Osteoblast (primary cell): Measurements from ENCODE around the gene ACTR1A. TPM values are rescaled to one million over a fixed set of nuclear protein-coding genes. Genes with fewer than 3 reads are reported as not detected.

Experiments used
- DNase-seq: peaks from one replicate; pipeline ENCODE4 v3.0.0; 2011; ENCODE audit warnings: low spot score, mixed read lengths; ENCODE audit not compliant: insufficient read length; ENCODE audit errors: missing footprints
- H2AFZ ChIP-seq: 2 replicates; pipeline ENCODE4 v1.6.0; 2011; ENCODE audit warnings: mild to moderate bottlenecking, low read length
- H3K27ac ChIP-seq: 2 replicates; pipeline ENCODE4 v1.5.1; 2011; ENCODE audit warnings: mild to moderate bottlenecking, low read depth, low read length, moderate library complexity
- H3K27me3 ChIP-seq: 2 replicates; pipeline ENCODE4 v1.6.0; 2012; ENCODE audit warnings: mild to moderate bottlenecking, control low read depth, inconsistent platforms, low read length, moderate library complexity; ENCODE audit not compliant: insufficient read depth
- H3K36me3 ChIP-seq: 2 replicates; pipeline ENCODE4 v1.5.1; 2011; ENCODE audit warnings: mild to moderate bottlenecking, low read length, control low read depth, moderate library complexity; ENCODE audit not compliant: insufficient read depth
- H3K4me1 ChIP-seq: 2 replicates; pipeline ENCODE4 v1.5.1; 2011; ENCODE audit warnings: mild to moderate bottlenecking, low read length, control low read depth, moderate library complexity; ENCODE audit not compliant: insufficient read depth
- H3K4me2 ChIP-seq: 2 replicates; pipeline ENCODE4 v1.6.0; 2011; ENCODE audit warnings: mild to moderate bottlenecking, low read length; ENCODE audit not compliant: insufficient read depth
- H3K4me3 ChIP-seq: fragments of 200-600 bp; sonication (generic); 3 replicates; pipeline ENCODE4 v1.5.1; 2012; ENCODE audit warnings: mild to moderate bottlenecking, low read length, inconsistent platforms; ENCODE audit not compliant: insufficient read depth
- H3K79me2 ChIP-seq: 2 replicates; pipeline ENCODE4 v1.6.0; 2012; ENCODE audit warnings: mild to moderate bottlenecking, low read length, control low read depth, inconsistent platforms; ENCODE audit not compliant: insufficient read depth
- H3K9me3 ChIP-seq: 2 replicates; pipeline ENCODE4 v1.5.1; 2011; ENCODE audit warnings: low read depth, low read length, control low read depth
- H4K20me1 ChIP-seq: 2 replicates; pipeline ENCODE4 v1.6.0; 2012; ENCODE audit warnings: mild to moderate bottlenecking, low read length, control low read depth; ENCODE audit not compliant: insufficient read depth
- total RNA-seq: library from RNA; depleted of rRNA; stranded (reverse); fragments of >200 nt; gene quantifications from 2 replicates; pipeline ENCODE4 v1.2.3, GENCODE V29; 2012
- TF ChIP-seq, protein P1 (sequence below): IDR thresholded peaks from 2 replicates; pipeline ENCODE4 v1.5.1; 2011; ENCODE audit warnings: mild to moderate bottlenecking, low read depth, low read length, moderate library complexity; ENCODE audit errors: extremely low read depth

The ACTR1A gene
- total RNA-seq, 1 donor, result 105 TPM

DNA sequence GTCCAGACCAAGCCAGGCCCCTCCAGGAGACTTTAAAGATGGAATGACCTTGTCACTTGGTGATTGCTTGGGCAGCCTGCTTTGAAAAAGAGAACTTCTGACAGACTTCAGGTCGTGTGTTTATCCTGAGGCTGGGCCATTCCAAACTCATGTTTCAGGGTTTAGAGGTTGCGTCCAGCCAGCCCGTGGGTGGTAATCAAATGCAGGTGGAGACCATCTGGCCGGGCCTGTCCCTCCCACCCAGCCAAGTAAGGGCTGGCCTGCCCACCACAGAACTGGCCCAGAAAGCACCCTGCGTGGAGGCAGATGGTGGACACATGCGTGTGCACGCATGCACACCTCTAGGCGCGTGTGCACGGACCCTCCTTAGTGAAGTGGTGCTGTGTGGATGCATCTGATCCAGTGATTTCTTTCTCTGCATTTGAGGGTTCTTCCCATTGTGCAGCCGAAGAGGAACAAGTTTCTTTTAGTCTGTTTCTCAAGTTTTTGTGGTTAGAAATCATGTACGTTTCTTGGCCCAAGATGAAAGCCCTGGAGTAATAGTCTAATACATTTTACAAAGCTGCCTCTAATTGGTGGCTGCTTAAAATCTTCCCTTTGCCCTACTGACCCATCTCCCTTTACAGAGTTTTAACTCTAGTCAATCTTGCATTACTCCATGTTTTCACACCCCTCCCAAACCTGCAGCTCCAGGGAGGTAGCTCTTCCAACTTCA, 44.3 kb upstream of the ACTR1A start:
- H3K9me3 ChIP-seq, result no peaks in the 10 kb centered on the region
- DNase-seq, result no peak
- peaks cover 13% of the 10 kb centered on the region for H3K4me1 ChIP-seq
- peaks cover 30% of the 10 kb centered on the region for H4K20me1 ChIP-seq
- no peaks in the 10 kb centered on the region for H3K27me3 ChIP-seq
- TF ChIP-seq, protein P1, sequence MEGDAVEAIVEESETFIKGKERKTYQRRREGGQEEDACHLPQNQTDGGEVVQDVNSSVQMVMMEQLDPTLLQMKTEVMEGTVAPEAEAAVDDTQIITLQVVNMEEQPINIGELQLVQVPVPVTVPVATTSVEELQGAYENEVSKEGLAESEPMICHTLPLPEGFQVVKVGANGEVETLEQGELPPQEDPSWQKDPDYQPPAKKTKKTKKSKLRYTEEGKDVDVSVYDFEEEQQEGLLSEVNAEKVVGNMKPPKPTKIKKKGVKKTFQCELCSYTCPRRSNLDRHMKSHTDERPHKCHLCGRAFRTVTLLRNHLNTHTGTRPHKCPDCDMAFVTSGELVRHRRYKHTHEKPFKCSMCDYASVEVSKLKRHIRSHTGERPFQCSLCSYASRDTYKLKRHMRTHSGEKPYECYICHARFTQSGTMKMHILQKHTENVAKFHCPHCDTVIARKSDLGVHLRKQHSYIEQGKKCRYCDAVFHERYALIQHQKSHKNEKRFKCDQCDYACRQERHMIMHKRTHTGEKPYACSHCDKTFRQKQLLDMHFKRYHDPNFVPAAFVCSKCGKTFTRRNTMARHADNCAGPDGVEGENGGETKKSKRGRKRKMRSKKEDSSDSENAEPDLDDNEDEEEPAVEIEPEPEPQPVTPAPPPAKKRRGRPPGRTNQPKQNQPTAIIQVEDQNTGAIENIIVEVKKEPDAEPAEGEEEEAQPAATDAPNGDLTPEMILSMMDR, result no peak
- H3K27ac ChIP-seq, result no peak overlapping the region
- peaks cover 7% of the 10 kb centered on the region for H3K79me2 ChIP-seq
- H3K4me3 ChIP-seq, result no peak overlapping the region
- peaks cover 4% of the 10 kb centered on the region for H3K36me3 ChIP-seq
- H3K4me2 ChIP-seq, result no peak overlapping the region
- H2AFZ ChIP-seq, result no peak overlapping the region

DNA sequence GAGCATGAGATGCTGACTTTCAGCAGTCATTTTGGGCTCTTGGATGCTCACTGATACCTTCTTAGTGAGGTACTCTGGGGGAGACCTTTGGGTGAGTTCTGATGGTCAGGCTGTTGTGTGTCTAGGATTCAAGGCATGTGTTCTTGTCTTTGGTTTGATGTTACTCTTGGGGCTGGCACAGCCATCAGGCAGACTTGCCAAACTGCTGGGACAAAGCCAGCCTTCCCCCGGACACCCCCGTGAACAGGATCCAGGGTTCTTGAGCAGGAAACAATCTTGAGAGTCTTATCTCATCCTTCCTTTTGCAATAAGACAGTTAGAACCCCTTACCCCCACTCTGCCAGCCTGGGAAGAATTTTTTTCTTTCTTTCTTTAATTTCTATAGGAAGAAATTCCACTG, 43.5 kb upstream of the ACTR1A start:
- H4K20me1 ChIP-seq, result peaks cover 30% of the 10 kb centered on the region
- no peak for DNase-seq
- no peak overlapping the region for H2AFZ ChIP-seq
- H3K27me3 ChIP-seq, result no peaks in the 10 kb centered on the region
- TF ChIP-seq, protein P1, result no peak
- no peak overlapping the region for H3K27ac ChIP-seq
- peaks cover 13% of the 10 kb centered on the region for H3K4me1 ChIP-seq
- H3K9me3 ChIP-seq, result no peaks in the 10 kb centered on the region
- peaks cover 7% of the 10 kb centered on the region for H3K79me2 ChIP-seq
- H3K4me2 ChIP-seq, result no peak overlapping the region
- no peak overlapping the region for H3K4me3 ChIP-seq
- peaks cover 4% of the 10 kb centered on the region for H3K36me3 ChIP-seq

DNA sequence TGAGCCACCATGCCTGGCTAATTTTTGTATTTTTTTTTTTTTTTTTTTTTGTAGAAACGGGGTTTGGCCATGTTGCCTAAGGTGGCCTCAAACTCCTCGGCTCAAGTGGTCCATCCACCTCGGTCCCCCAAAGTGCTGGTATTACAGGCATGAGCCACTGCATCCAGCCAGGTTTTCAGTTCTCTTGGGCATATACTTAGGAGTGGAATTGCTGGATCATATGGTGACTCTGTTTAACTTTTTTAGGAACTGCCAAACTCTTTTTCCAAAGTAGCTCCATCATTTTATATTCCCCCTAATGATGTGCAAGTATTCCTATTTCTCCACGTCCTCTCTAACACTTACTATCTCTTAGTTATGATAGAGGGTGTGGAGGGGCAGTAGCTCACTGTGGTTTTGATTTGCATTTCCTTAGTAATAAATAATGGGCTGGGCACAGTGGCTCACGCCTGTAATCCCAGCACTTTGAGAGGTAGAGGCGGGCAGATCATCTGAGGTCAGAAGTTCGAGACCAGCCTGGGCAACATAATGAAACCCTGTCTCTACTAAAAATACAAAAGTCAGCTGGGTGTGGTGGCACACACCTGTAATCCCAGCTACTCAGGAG, 42.9 kb upstream of the ACTR1A start:
- TF ChIP-seq, protein P1, result no peak
- peaks cover 4% of the 10 kb centered on the region for H3K36me3 ChIP-seq
- DNase-seq, result no peak
- no peak overlapping the region for H2AFZ ChIP-seq
- no peak overlapping the region for H3K27ac ChIP-seq
- no peaks in the 10 kb centered on the region for H3K27me3 ChIP-seq
- H3K4me3 ChIP-seq, result no peak overlapping the region
- H4K20me1 ChIP-seq, result peaks cover 30% of the 10 kb centered on the region
- no peaks in the 10 kb centered on the region for H3K9me3 ChIP-seq
- peaks cover 7% of the 10 kb centered on the region for H3K79me2 ChIP-seq
- H3K4me1 ChIP-seq, result peaks cover 13% of the 10 kb centered on the region
- H3K4me2 ChIP-seq, result no peak overlapping the region

DNA sequence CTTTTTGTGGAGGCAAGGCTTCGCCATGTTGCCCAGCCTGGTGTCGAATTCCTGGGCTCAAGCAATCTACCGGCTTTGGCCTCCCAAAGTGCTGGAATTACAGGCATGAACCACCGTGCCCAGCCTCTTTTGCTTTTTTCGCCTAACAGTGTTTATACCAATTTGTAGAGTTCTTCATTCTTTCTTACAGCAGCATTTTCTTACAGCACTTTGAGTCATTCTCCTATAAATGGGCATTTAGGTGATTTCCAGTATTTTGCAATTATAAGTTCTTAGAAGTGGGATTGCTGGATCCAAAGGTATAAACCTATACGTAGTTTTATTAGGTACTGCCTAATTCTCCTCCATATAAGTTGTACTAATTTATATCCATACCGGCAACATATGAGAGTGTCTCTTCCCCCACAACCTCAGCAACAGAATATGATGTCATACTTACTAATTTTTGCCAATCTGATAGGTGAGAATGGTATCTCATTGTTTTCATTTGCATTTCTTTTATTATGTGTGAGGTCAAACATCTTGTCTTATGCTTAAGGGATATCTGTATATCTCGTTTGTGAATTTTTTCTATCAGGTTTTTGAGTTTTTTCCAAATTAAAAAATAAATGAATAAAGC, 40.4 kb upstream of the ACTR1A start:
- Histone ChIP-seq H3K79me2 (peaks cover 3% of the 10 kb centered on the region), H3K36me3 (no peaks in the 10 kb centered on the region), H3K27ac (no peak overlapping the region), H3K4me3 (no peak overlapping the region), H3K4me2 (no peak overlapping the region), H3K4me1 (peaks cover 13% of the 10 kb centered on the region), H4K20me1 (peaks cover 20% of the 10 kb centered on the region), H3K27me3 (no peaks in the 10 kb centered on the region), H2AFZ (no peak overlapping the region), H3K9me3 (no peaks in the 10 kb centered on the region)
- DNase-seq, result no peak
- TF ChIP-seq, protein P1, result no peak
